Measurements from ENCODE around the gene NARS2. TPM values are rescaled to one million over a fixed set of nuclear protein-coding genes. Genes with fewer than 3 reads are reported as not detected.
A peak's percentile ranks its signal among the peaks of the same experiment; 100 is the strongest.

NARS2 gene
- total RNA-seq, 1 experiment from 2014 or later, result 17.9 TPM

DNA sequence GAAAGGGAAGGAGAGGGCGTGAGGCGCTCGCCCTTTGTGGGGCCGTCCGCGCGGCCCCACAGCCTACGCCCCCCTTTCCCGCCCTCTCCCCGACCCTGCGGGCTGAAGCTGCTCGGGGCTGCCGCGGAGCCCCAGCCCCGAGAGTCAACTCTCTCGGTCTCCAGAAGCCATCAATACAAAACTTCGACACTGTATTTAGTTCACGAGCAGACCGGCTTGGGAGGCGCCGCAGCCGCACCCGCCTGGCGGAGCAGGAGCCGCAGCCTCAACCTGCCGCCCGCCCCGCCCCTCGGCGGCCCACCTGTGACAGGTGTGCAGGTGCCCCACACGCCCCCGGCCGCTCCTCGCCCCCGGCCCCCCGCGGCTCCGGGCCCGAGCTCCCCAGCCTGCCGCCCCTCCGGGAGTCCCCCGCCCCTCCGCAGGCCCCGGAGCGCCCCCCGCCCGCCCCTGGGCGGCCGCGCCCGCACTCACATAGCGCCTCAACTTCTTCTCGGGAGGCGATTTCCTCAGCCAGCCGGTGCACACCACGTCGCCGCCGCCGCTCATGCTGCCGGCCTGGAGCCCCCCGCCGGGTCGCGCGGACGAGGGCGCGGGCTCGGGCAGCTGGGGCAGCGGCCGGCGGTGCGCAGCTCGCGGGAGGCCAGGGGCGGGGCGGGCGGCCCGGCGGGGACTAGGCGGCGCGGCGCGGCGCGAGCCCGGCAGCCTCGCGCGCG lies 157.3 kb downstream of the NARS2 start, which contains the start of gene GAB2:
Gene GAB2, minus strand, starts transcription at position 646 of the 713 bp plus-strand sequence. Its CDS starts 100 bp downstream, at position 546.
- no peak for DNase-seq (ENCODE audit: low read depth)

DNA sequence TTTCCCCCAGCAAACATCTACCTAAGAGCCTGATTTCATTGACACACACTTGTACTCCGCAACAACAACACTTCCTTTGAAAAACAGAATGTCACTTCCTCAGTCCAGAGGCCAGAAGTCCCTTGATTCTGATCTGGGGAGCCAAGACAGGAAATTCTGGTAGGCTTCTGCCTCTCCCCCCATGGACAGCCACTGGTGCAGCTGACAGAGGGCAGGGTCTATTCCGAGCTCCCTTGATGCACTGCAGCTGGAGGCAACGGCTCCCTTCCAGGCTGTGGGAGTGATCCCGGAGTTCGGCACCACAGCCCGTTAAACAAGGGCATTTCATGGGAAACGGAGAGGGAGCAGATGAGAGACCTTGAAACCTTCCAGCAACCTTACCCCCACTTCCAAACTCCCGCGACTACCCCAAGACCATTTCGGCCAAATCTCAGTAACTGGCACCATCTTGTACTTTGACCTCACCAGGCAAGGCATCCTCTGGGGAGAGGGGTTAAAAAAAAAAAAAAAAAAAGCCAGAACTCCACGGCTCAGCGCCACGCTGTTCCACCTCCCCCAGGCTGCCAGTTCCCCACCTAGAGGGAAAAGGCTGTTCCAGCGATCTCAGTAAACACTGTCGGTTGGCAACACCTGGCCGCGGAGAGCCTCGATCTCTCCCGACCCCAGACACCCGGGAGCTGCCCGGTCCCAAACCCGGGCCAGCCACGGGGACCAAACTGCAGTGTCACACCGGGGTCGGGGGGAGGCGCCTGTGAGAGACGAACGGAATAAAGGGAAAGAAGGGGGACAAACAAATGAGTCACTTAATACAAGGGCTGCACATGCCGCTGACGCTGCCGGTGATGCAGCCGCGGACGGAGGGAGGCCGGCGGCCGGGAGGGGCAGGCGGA lies 158.1 kb downstream of the NARS2 start:
- DNase-seq (ENCODE audit: low read depth), result peak; percentile 82

DNA sequence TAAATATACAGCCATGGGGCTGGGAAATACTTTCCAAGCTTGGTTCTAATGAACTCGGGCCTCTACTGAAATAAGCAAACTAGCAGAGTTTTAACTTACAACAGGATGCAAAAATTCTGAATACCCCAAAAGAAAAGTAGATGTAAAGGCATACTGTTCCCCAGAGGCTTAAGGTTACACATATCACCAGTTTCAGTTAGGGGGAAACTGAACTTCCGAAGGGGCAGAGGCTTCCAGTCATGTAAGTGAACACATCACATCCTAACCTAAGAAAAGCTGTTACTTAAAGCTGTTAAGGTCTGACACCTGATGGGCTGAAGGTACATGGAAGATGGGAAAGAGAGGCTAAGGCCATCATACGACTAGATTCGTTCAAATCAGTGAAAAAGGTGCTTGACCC lies 159.3 kb downstream of the NARS2 start:
- DNase-seq (ENCODE audit: low read depth), result no peak

DNA sequence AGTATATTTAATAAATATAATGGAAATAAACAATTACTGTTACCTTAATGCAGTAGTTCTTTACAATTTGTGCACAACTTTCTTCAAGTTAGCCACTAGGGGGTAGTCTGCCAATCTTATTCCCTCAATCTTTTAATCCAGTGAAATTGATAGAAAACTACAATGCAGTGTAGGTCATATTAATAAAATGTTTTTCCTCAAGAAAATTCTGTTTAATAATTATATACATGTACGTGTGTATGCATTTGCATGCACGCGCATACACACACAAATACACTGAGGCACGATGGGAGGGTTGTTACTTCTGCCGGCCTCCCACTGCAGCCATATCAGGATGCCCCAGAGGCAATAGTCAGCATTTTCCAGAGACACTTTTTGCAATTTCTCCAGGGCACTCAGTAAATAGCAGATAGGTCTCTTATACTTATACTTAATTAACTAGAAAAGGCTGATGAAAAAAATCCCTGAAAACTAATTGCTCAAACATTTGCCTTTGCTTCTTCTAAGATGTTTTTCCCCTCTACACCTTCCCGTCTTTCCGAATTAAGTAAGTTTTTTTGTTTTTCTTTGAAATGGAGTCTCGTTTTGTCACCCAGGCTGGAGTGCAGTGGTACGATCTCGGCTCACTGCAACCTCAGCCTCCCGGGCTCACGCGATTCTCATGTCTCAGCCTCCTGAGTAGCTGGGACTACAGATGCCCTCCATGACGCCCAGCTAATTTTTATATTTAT lies 160.2 kb downstream of the NARS2 start:
- DNase-seq (ENCODE audit: low read depth), result no peak

DNA sequence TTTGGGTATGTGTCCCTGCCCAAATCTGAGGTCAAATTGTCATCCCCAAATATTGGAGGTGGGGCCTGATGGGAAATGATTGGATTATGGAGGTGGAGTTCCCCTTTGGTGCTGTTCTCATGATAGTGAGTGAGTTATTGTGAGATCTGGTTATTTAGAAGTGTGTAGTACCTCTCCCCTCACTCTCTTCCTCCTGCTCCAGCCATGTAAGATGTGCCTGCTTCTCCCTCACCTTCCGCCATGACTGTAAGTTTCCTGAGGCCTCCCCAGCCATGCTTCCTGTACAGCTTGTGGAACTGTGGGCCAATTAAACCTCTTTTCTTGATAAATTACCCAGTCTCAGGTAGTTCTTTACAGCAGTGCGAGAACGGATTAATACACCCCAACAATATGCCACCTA lies 166.0 kb downstream of the NARS2 start:
- DNase-seq (ENCODE audit: low read depth), result no peak

DNA sequence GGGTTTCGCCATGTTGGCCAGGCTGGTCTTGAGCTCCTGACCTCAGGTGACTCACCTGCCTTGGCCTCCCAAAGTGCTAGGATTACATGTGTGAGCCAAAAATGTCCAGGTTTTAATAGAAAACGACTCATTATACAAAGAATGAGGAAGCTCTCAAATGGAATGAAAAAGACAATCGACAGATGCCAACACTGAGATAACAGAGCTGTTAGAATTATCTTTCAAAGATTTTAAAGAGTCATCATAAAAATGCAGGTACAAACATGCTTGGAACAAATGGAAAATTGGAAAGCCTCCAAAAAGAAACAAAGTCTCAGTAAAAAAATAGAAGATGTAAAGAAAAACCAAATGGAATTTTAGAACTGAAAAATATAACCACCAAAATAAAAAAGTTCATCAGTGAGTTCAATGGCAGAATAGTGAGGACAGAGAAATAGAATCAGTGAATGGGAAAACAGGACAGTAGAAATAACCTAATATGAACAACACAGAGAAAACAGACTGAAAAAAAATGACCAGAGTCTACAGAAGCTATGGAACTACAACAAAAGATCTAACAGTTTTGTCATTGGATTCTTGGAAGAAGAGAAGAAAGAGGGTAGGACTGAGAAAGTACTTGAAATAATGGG lies 168.0 kb downstream of the NARS2 start:
- no peak for DNase-seq (ENCODE audit: low read depth)

DNA sequence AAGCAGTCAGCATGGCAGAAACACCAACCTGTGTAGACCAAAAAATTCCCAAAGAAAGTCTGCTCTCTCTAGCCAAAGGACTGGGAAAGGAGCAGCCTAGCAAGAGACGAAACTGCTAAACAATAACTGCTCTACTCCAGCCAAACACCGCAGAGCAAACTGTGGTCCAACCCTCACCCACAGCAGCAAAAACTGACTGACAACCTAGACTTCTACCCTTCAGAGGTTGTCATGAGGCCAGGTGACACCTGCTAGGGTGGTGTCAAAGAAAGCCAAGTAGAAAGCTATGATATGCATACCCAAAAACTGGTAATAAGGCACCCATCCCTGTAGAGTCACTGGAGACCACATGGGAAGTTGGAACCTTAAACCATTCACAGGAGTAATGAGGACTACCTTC lies 168.9 kb downstream of the NARS2 start:
- no peak for DNase-seq (ENCODE audit: low read depth)

DNA sequence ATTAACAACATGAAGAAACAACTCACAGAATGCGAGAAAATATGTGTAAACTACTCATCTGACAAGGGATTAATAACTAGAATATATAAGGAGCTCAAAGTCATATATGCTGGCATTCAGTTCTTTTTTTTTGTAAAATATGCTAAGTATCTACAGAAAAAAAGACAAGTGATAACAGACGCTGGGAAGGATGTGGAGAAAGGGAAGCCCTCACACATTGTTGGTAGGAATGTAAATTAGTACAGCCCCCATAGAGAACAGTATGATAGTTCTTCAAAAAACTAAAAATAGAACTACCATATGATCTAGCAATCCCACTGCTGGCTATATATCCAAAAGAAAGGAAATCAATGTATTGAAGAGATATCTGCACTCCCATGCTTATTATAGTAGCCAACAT lies 170.9 kb downstream of the NARS2 start:
- no peak for DNase-seq (ENCODE audit: low read depth)

DNA sequence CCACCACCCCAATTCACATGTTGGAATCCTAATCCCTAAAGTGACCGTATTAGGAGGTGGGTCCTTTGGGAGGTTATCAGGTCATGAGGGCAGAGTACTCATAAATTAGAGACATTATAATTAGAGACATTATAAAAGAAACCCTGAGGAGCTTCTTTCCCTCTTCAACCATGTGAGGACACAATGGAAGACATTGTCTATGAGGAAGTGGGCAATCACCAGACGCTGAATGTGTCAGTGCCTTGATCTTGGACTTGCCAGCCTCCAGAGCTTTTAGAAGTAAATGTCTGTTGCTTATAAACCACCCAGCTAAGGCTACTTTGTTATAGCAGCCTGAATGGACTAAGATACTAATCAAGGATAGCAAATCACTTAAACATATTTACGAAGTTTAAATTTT lies 171.8 kb downstream of the NARS2 start:
- DNase-seq (ENCODE audit: low read depth), result no peak

DNA sequence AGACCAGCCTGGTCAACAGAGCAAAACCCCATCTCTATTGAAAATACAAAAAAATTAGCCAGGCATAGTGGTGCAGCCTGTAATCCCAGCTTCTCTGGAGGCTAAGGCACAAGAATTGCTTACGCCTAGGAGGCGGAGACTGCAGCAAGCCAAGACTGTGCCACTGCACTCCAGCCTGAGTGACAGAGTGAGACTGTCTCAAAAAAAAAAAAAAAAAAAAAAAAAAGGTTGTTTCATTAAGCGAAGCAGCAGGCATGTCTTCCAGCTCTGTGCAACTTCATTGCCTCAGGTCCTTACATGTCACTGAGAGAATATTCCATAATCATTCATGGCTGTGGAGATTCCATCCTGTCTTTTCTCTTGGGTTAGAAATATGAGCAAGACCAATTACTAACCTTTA lies 174.0 kb downstream of the NARS2 start:
- DNase-seq (ENCODE audit: low read depth), result no peak

DNA sequence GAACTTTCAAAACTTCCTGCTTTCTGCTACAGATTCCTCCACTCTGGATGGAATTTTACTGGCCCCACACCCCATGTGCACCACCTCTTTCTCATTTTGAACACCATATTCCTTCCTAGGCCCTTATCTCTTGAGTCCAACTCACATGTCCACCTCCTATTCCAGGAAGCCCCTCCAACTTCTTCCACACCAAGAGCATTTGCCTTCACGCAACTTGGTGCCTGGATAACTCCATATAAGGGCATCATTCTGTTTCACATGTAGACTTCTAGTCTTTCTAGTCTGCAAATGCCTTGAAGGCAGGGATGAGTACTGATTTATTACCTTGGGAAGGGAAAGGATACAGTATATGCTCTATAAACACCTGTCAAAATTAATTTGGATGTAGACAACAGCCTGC lies 174.5 kb downstream of the NARS2 start:
- no peak for DNase-seq (ENCODE audit: low read depth)

DNA sequence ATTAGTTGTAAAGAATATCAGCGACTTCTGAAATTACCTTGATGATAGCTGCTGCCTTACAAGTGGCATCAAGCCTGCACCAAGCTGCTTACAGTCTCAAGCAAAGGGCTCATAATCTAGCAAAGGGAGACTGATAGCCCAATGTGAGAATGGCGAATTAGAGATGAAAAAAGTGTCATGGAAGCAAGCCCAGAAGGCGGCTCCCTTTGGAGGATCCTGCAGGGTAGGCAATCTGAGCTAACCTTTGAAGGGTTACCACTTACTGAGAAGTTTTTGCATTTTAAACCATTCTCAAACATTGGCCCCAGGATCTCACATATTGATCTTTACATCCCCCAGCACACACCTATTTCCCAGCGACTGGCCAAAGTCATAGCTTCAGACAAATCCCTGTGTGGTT lies 175.5 kb downstream of the NARS2 start:
- no peak for DNase-seq (ENCODE audit: low read depth)

DNA sequence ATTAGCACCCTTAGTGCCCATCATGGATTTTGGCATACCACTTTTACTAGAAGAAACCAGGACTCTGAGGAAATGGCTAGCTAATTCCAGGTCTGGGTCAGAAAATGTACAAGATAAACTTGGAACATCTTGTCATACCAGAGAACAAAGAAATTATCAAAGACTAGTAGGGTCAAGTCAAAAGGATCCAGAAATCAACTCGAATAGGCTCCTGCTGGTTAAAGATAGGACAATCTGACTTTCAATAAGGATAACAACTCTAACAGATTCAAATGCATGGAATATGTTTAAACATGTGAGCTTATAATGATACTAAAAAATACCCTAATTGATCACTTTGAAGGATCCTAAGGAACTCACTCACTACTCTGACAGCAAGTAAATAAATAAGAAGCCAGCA lies 175.9 kb downstream of the NARS2 start:
- DNase-seq (ENCODE audit: low read depth), result no peak

DNA sequence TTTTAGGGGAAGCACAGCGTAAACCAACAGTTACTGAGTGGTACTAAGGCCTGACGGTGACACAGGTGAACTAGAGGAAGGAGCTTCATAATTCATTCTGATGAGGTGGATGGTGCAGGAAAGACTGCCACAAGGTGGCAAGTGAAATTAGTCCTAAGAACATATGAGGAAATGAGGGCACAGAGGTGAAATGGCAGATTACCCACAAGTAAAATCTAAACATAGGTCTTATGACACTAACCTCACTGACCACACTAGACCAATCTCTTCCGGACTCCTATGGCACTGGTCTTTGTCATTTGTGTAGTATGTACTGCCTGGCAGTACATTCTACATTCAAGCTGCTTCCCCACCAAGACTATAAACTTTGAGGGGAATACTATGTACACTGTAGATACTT lies 177.3 kb downstream of the NARS2 start:
- DNase-seq (ENCODE audit: low read depth), result no peak

DNA sequence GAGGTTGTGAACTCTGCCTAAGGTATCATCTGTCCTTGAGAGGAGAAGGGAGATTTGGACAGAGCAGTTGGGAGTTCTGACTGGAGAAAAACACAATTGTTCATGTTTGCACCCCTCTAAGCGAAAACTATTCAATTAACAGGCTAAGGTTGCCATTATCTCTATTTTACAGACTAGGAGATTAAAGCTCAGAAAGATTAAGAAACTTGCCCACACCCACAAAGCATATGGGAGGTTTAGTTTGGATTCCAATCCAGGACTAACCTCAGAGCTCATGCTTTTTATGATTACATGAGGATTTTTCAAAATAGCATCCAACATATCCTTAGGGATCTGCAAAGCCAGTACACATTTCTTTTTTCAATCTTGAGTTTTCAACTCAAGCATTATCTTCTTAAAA lies 179.1 kb downstream of the NARS2 start:
- DNase-seq (ENCODE audit: low read depth), result no peak

DNA sequence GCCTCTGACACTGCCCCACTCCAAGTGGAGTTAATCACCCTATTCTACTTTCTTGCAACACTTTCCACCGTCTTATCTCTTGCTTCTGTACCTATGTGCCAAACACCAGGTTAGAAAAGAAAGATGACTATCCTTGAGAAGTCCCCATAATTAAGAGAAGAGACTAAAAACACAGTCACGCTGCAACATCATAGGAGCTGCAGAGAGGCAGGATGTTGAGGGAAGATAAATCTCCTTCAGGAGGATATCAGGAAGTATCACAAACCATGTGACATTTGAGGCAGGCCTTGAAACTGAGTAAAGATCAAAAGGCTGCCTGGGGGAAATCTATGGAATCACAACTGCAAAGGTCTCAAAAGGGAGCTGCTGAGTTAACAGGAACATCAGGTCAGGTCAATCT lies 181.8 kb downstream of the NARS2 start:
- DNase-seq (ENCODE audit: low read depth), result peak; percentile 4

DNA sequence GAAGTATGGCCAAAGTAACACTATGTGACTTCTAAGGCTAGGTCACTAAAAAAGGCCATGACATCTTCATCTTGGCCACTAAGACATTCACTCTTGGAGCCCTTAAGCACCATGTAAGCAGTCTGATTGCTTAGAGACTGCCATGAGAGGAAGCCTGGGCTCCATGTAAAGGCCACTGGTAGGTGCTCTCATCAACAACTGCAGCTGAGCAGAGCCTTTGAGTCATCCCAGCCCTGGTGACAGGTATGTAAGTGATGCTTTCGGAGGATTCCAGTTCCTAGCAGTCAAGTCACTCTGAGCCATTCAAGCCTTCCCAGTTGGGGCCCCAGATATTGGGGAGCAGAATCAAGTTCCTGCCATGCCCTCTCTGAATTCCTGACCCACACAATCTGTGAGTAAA lies 183.2 kb downstream of the NARS2 start:
- DNase-seq (ENCODE audit: low read depth), result no peak

DNA sequence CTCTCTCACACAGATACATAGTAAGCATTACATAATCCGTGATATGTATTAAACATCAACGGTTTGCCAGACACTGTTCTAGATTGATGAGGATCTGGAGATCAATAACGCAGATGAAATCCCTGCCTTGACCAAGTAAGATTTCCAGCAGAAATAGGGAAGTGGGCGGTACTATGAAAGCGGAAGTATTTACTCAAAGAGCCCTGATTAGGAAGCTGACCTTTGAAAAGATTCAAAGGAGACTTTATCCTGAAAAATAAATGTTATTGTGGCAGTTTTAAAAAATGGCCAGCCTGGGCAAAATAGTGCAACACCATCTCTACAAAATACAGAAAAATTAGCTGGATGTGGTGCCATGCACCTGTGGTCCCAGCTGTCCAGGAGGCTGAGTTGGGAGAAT lies 183.9 kb downstream of the NARS2 start:
- no peak for DNase-seq (ENCODE audit: low read depth)

DNA sequence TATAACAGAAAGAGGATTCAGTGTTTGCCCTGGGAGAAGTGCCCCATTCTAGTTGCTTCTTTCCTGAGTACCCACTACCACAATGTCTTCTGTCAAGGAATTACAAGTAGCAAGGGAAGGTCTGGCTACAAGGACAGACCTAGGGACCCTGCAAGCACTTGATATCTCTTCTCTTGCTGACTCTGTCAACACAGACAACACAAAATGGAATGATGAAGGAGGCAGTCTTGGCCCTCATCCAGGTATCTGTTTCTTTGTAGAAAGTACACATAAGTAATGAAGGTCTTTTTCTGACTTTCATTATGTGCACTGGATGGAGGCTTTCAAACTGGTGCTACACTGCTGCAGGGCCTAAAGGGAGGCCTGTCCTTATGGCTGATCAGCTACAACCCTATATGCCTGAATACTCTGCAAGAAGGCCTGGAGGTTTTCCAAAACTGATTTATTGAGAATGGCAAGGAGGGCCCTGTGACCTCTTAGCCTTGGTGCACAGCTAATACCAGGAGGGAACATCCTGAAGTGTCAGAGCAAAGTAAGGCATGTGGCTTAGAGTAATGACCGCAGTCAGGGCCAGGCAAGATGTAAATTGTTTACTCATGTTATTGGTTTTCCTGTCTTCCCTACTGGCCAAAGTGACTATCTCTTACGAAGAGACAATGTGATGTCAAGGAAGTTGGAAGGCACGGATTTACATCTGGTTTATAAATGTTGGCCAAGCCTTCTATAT lies 188.3 kb downstream of the NARS2 start:
- DNase-seq (ENCODE audit: low read depth), result no peak
